Right cardiac atrium (tissue), 5 donors: ENCODE measurements around the gene LXN. TPM values are rescaled to one million over a fixed set of nuclear protein-coding genes. Genes with fewer than 3 reads are reported as not detected.

Source experiments
- ATAC-seq, 2 donors: fragments of 200-7000 bp; cut with Tn5 transposase; one replicate each; pipeline versions ENCODE4 v1.8.0 to v1.9.1; 2020; ENCODE audit warnings: moderate library complexity in 2 of 2, mild to moderate bottlenecking in 1 of 2
- DNase-seq, 3 donors: peaks; one replicate each; pipeline ENCODE4 v3.0.0-alpha.2; 2020
- H3K27ac ChIP-seq: one replicate; pipeline ENCODE4 v1.5.1; 2013; ENCODE audit warnings: mild to moderate bottlenecking, low read length, control low read depth, moderate library complexity
- H3K27me3 ChIP-seq: one replicate; pipeline ENCODE4 v1.6.1; 2013; ENCODE audit not compliant: control insufficient read depth, insufficient read depth
- H3K4me1 ChIP-seq: one replicate; pipeline ENCODE4 v1.6.1; 2013; ENCODE audit warnings: low read length; ENCODE audit not compliant: control insufficient read depth, insufficient read depth
- H3K4me3 ChIP-seq: one replicate; pipeline ENCODE4 v1.5.1; 2013; ENCODE audit warnings: low read length, control low read depth
- H3K9me3 ChIP-seq: one replicate; pipeline ENCODE4 v1.6.1; 2013; ENCODE audit warnings: low read length; ENCODE audit not compliant: control insufficient read depth
- WGBS: extraction: QIAGEN DNeasy Blood & Tissue Kit; methylation state at CpG from one replicate; pipeline ENCODE4 v1.1.7; 2013; 5-methylcytosine and 5-hydroxymethylcytosine counted together
- intact Hi-C, 4 donors: fragments of 100-400 bp; cut with DNase I; formaldehyde crosslinking; loops; one replicate each; pipeline versions ENCODE4 v1.11.0 to v1.14.0; 2022 to 2023
- polyA plus RNA-seq: library from polyadenylated mRNA; stranded (reverse); fragments of 200-250 nt; gene quantifications from one replicate; pipeline ENCODE4 v1.2.3, GENCODE V29; 2013
- total RNA-seq, 4 donors: library from RNA; stranded (reverse); fragmentation: NEBNext Ultra II Directional; extraction: Animal tissue kit (Norgen Biotek cat#: 25700); gene quantifications; one replicate each; pipeline ENCODE4 v1.2.1, GENCODE V29; 2021
- donor health status: healthy with polysubstance abuse.
- donor health status: DM: no; HTN: yes; CAD: no.
- donor health status: DM: no; HTN: no; CAD: no.
- donor health status: DM: no; HTN: yes; CAD: no; lungs with severe emphysema.
- donor health status: DM: yes; HTN: yes; CAD: no.

LXN gene
- total and polyA plus RNA-seq, 5 donors, result 9.7 to 27.3 (median 10.2) TPM

- intact Hi-C loops, result loop anchor here in 3 of 4 donors (10.0 kb wide), 1 partner anchor 126 kb away; no protein-coding TSS in a partner anchor
These were observed 3.9 kb downstream of the LXN start for GRCh38 chr3:158668506-158668905.

GRCh38 chr3:158666416-158666815 lies 6.0 kb downstream of the LXN start:
- H3K9me3 ChIP-seq, result no peaks in the 10 kb centered on the region
- ATAC-seq (no peak), DNase-seq (no peak)
- 70% methylated on average over 3 of the region's 3 CpGs for WGBS
- no peaks in the 10 kb centered on the region for H3K27me3 ChIP-seq
- no peak overlapping the region for H3K4me3 ChIP-seq
- intact Hi-C loops, result loop anchor here in 3 of 4 donors (10.0 kb wide), 1 partner anchor 128 kb away; no protein-coding TSS in a partner anchor
- H3K27ac ChIP-seq, result no peak overlapping the region
- H3K4me1 ChIP-seq, result no peaks in the 10 kb centered on the region

More at GRCh38 chr3:158668506-158668905, 3.9 kb downstream of the LXN start:
- no peaks in the 10 kb centered on the region for H3K9me3 ChIP-seq
- no peak for DNase-seq
- no peak overlapping the region for H3K4me3 ChIP-seq
- no peak for ATAC-seq
- no peak overlapping the region for H3K27ac ChIP-seq
- 70% methylated on average over 2 of the region's 2 CpGs for WGBS
- H3K4me1 ChIP-seq, result no peaks in the 10 kb centered on the region
- H3K27me3 ChIP-seq, result no peaks in the 10 kb centered on the region

- Histone ChIP-seq H3K4me1 (no peaks in the 10 kb centered on the region), H3K27me3 (no peaks in the 10 kb centered on the region), H3K4me3 (no peak overlapping the region), H3K27ac (no peak overlapping the region), H3K9me3 (no peaks in the 10 kb centered on the region)
- intact Hi-C loops, result loop anchor here (5.0 to 10.0 kb wide), 2 partner anchors 128 to 131 kb away; no protein-coding TSS in a partner anchor
- ATAC-seq, result no peak
- 96% methylated on average over 1 of the region's 1 CpG for WGBS
- no peak for DNase-seq
These were observed 8.6 kb downstream of the LXN start for GRCh38 chr3:158663832-158664231.

- Histone ChIP-seq H3K27me3 (no peaks in the 10 kb centered on the region), H3K4me1 (no peaks in the 10 kb centered on the region), H3K4me3 (no peak overlapping the region), H3K27ac (no peak overlapping the region), H3K9me3 (no peaks in the 10 kb centered on the region)
- DNase-seq, result no peak
- 73% methylated on average over 1 of the region's 1 CpG for WGBS
- no peak for ATAC-seq
- intact Hi-C loops, result loop anchor here (5.0 to 10.0 kb wide), 2 partner anchors 129 to 132 kb away; no protein-coding TSS in a partner anchor
These were observed 9.2 kb downstream of the LXN start for GRCh38 chr3:158663246-158663645.

GRCh38 chr3:158660711-158661110 lies 11.7 kb downstream of the LXN start:
- Histone ChIP-seq H3K27ac (no peak overlapping the region), H3K4me3 (no peak overlapping the region), H3K27me3 (no peaks in the 10 kb centered on the region), H3K4me1 (no peaks in the 10 kb centered on the region), H3K9me3 (no peaks in the 10 kb centered on the region)
- intact Hi-C loops, result loop anchor here (5.0 to 10.0 kb wide), 2 partner anchors 132 to 134 kb away; no protein-coding TSS in a partner anchor
- 87% methylated on average over 4 of the region's 4 CpGs for WGBS
- ATAC-seq (no peak), DNase-seq (no peak)

GRCh38 chr3:158659454-158660237 lies 12.8 kb downstream of the LXN start:
- DNase-seq (peak; percentile 27 to 72 (median 58)), ATAC-seq (peak; percentile 76 to 80)
- Histone ChIP-seq H3K4me1 (no peaks in the 10 kb centered on the region), H3K27me3 (no peaks in the 10 kb centered on the region), H3K4me3 (no peak overlapping the region), H3K9me3 (no peaks in the 10 kb centered on the region), H3K27ac (no peak overlapping the region)
- 46% methylated on average over 7 of the region's 7 CpGs for WGBS
- intact Hi-C loops, result loop anchor here (5.0 to 10.0 kb wide), 2 partner anchors 133 to 135 kb away; no protein-coding TSS in a partner anchor

GRCh38 chr3:158658889-158659288 lies 13.6 kb downstream of the LXN start:
- Histone ChIP-seq H3K4me1 (no peaks in the 10 kb centered on the region), H3K27ac (no peak overlapping the region), H3K27me3 (no peaks in the 10 kb centered on the region), H3K4me3 (no peak overlapping the region), H3K9me3 (no peaks in the 10 kb centered on the region)
- DNase-seq (no peak), ATAC-seq (no peak)
- 89% methylated on average over 7 of the region's 7 CpGs for WGBS
- intact Hi-C loops, result no loop called here

- Histone ChIP-seq H3K27me3 (no peaks in the 10 kb centered on the region), H3K27ac (no peak overlapping the region), H3K9me3 (no peaks in the 10 kb centered on the region), H3K4me1 (no peaks in the 10 kb centered on the region), H3K4me3 (no peak overlapping the region)
- 88% methylated on average over 3 of the region's 3 CpGs for WGBS
- intact Hi-C loops, result no loop called here
- ATAC-seq (no peak), DNase-seq (no peak)
These were observed 20.0 kb downstream of the LXN start for GRCh38 chr3:158652463-158652862.

- Histone ChIP-seq H3K9me3 (no peaks in the 10 kb centered on the region), H3K27me3 (no peaks in the 10 kb centered on the region), H3K4me3 (no peak overlapping the region), H3K27ac (no peak overlapping the region), H3K4me1 (no peaks in the 10 kb centered on the region)
- DNase-seq, result no peak
- intact Hi-C loops, result no loop called here
- ATAC-seq, result no peak
- 94% methylated on average over 2 of the region's 2 CpGs for WGBS
These were observed 21.3 kb downstream of the LXN start for GRCh38 chr3:158651192-158651591.

GRCh38 chr3:158649791-158650190 lies 22.7 kb downstream of the LXN start:
- Histone ChIP-seq H3K4me1 (peaks cover 2% of the 10 kb centered on the region), H3K9me3 (no peaks in the 10 kb centered on the region), H3K4me3 (no peak overlapping the region), H3K27ac (no peak overlapping the region), H3K27me3 (no peaks in the 10 kb centered on the region)
- DNase-seq (no peak), ATAC-seq (peak; percentile 33 to 69)
- intact Hi-C loops, result no loop called here
- 58% methylated on average over 4 of the region's 4 CpGs for WGBS

- H3K27me3 ChIP-seq, result no peaks in the 10 kb centered on the region
- peak within 1 kb of the TSS; percentile 92 for H3K27ac ChIP-seq
- H3K4me3 ChIP-seq, result peak within 1 kb of the TSS; percentile 93
- intact Hi-C loops, result no loop called here
- no peaks in the 10 kb centered on the region for H3K9me3 ChIP-seq
- WGBS, result under 1% methylated on average over 42 of the region's 42 CpGs
- peaks cover 2% of the 10 kb centered on the region for H3K4me1 ChIP-seq
- ATAC-seq, result peak; percentile 98 to 99
- peak; percentile 93 to 96 (median 95) for DNase-seq
These were observed 28.0 kb downstream of the LXN start, which contains the start of gene GFM1 for GRCh38 chr3:158644345-158644908. TSS of gene GFM1 (plus strand) at chr3:158644527. CDS start at chr3:158644635, 108 bp downstream.
